Neural cell (in vitro differentiated cells): ENCODE measurements around the gene NINJ1. TPM values are rescaled to one million over a fixed set of nuclear protein-coding genes. Genes with fewer than 3 reads are reported as not detected.

Experiments
- H2AFZ ChIP-seq: fragments of 200-600, 300-800 bp; sonication (generic), shearing (Covaris generic); 2 replicates; pipeline ENCODE4 v1.6.0; 2014; ENCODE audit warnings: low read depth, mild to moderate bottlenecking, antibody characterized with exemption, low read length, moderate library complexity
- H3F3A ChIP-seq: fragments of 200-600 bp; shearing (Covaris generic); 2 replicates; pipeline ENCODE4 v1.6.1; 2016; ENCODE audit warnings: mild to moderate bottlenecking, moderate library complexity, mixed read lengths, antibody characterized with exemption, low read length; ENCODE audit not compliant: insufficient read depth, poor library complexity, severe bottlenecking
- H3K27ac ChIP-seq: fragments of 200-600, 300-800 bp; sonication (generic), shearing (Covaris generic); 2 replicates; pipeline ENCODE4 v1.5.1; 2014; ENCODE audit warnings: mild to moderate bottlenecking, low read length, moderate library complexity
- H3K27me3 ChIP-seq: fragments of 300-800, 200-600 bp; sonication (generic), shearing (Covaris generic); 2 replicates; pipeline ENCODE4 v1.6.0; 2014; ENCODE audit warnings: mild to moderate bottlenecking, low read depth, low read length, moderate library complexity; ENCODE audit not compliant: insufficient read depth
- H3K36me3 ChIP-seq: fragments of 300-800, 200-600 bp; sonication (generic), shearing (Covaris generic); 2 replicates; pipeline ENCODE4 v1.5.1; 2014; ENCODE audit warnings: mild to moderate bottlenecking, antibody characterized with exemption, low read length, moderate library complexity; ENCODE audit not compliant: insufficient read depth
- H3K4me2 ChIP-seq: fragments of 300-800, 200-600 bp; sonication (generic), shearing (Covaris generic); 2 replicates; pipeline ENCODE4 v1.6.0; 2014; ENCODE audit warnings: mild to moderate bottlenecking, low read length
- H3K4me3 ChIP-seq: fragments of 300-800, 200-600 bp; sonication (generic), shearing (Covaris generic); 2 replicates; pipeline ENCODE4 v1.5.1; 2014; ENCODE audit warnings: mild to moderate bottlenecking, low read length, moderate library complexity
- H3K79me2 ChIP-seq: fragments of 200-600 bp; shearing (Covaris generic); replicated peaks from 2 replicates; pipeline ENCODE4 v1.6.0; 2014; ENCODE audit warnings: mild to moderate bottlenecking, low read length, moderate library complexity; ENCODE audit not compliant: insufficient read depth
- H3K9ac ChIP-seq: fragments of 300-800, 200-600 bp; sonication (generic), shearing (Covaris generic); 2 replicates; pipeline ENCODE4 v1.6.1; 2016; ENCODE audit warnings: mild to moderate bottlenecking, low read length, mixed read lengths
- H3K9me2 ChIP-seq: fragments of 200-600 bp; shearing (Covaris generic); 2 replicates; pipeline ENCODE4 v1.6.1; 2016; ENCODE audit warnings: mild to moderate bottlenecking, low read length, mixed read lengths; ENCODE audit not compliant: insufficient read depth
- H3K9me3 ChIP-seq: fragments of 200-600, 300-800 bp; sonication (generic), shearing (Covaris generic); 2 replicates; pipeline ENCODE4 v1.6.1; 2016; ENCODE audit warnings: mild to moderate bottlenecking, mixed run types, low read length, moderate library complexity, mixed read lengths
- H4K20me1 ChIP-seq: fragments of 200-600 bp; shearing (Covaris generic); 2 replicates; pipeline ENCODE4 v1.6.1; 2016; ENCODE audit warnings: mild to moderate bottlenecking, mixed run types; ENCODE audit not compliant: insufficient read depth
- CTCF ChIP-seq: fragments of 450-650 bp; IDR thresholded peaks from 2 replicates; pipeline ENCODE4 v1.5.1; 2014; ENCODE audit warnings: antibody characterized with exemption, mild to moderate bottlenecking, moderate library complexity; ENCODE audit not compliant: poor library complexity, severe bottlenecking
- EP300 ChIP-seq: fragments of 450-650 bp; conservative IDR thresholded peaks from 2 replicates; pipeline ENCODE4 v1.6.1; 2014; ENCODE audit warnings: antibody characterized with exemption, mild to moderate bottlenecking, moderate library complexity; ENCODE audit not compliant: poor library complexity, severe bottlenecking
- EZH2 ChIP-seq: fragments of 200-600, 300-800 bp; shearing (Covaris generic), sonication (generic); IDR thresholded peaks from 2 replicates; pipeline ENCODE4 v1.6.1; 2014; ENCODE audit warnings: antibody characterized with exemption, low read length, borderline replicate concordance, mild to moderate bottlenecking; ENCODE audit not compliant: insufficient read depth, poor library complexity, severe bottlenecking
- MXI1 ChIP-seq: fragments of 450-650 bp; conservative IDR thresholded peaks from 2 replicates; pipeline ENCODE4 v1.6.1; 2014; ENCODE audit warnings: antibody characterized with exemption, mild to moderate bottlenecking; ENCODE audit not compliant: poor library complexity, severe bottlenecking
- POLR2AphosphoS5 ChIP-seq: IDR thresholded peaks from 2 replicates; pipeline ENCODE4 v1.6.1; 2012
- RAD21 ChIP-seq: fragments of 450-650 bp; conservative IDR thresholded peaks from 2 replicates; pipeline ENCODE4 v1.6.1; 2014; ENCODE audit warnings: antibody characterized with exemption, mild to moderate bottlenecking, moderate library complexity
- SMC3 ChIP-seq: fragments of 450-650 bp; conservative IDR thresholded peaks from 2 replicates; pipeline ENCODE4 v1.6.1; 2014; ENCODE audit warnings: antibody characterized with exemption, mild to moderate bottlenecking, moderate library complexity; ENCODE audit not compliant: poor library complexity
- TAF1 ChIP-seq: IDR thresholded peaks from 2 replicates; pipeline ENCODE4 v1.6.1; 2012; ENCODE audit warnings: low read depth
- polyA plus RNA-seq: library from polyadenylated mRNA; depleted of rRNA; stranded (reverse); fragments of >200 nt; gene quantifications from 2 replicates; pipeline ENCODE4 v1.2.3, GENCODE V29; 2014
- TF ChIP-seq, protein P1 (sequence below): IDR thresholded peaks from 2 replicates; pipeline ENCODE4 v1.6.1; 2012; ENCODE audit warnings: borderline replicate concordance

Gene NINJ1
- polyA plus RNA-seq, 1 donor from 2014 or later: 2.7 TPM

DNA sequence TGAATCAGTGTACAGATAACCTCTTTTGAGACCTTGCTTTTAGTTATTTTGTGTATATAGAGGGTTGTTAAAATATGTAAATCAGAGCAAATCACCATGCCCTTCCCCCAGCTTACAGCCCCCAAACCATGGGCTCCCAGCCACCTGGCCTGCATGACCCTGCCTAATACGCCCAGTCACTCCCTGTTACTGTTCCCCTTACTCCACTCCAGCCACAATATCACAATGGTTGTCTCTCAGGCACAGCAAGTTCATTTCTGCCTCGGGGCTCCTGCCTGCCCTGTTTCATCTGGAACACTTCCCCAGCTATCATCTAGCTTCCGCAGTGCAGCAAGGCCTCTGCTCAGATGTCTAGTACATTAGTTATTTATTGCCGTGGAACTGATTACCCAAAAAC, 43.0 kb downstream of the NINJ1 start:
- Histone ChIP-seq H3K4me2 (no peak overlapping the region), H3K27me3 (no peaks in the 10 kb centered on the region), H3K27ac (no peak overlapping the region), H3K4me3 (no peak overlapping the region), H2AFZ (no peak overlapping the region), H3K36me3 (no peaks in the 10 kb centered on the region), H4K20me1 (no peaks in the 10 kb centered on the region), H3F3A (no peaks in the 10 kb centered on the region), H3K9ac (no peak overlapping the region), H3K9me2 (no peaks in the 10 kb centered on the region), H3K79me2 (no peaks in the 10 kb centered on the region), H3K9me3 (no peaks in the 10 kb centered on the region)
- no peak for TF ChIP-seq TAF1
- TF ChIP-seq SMC3: no peak
- TF ChIP-seq MXI1: no peak
- no peak for TF ChIP-seq RAD21
- no peak for TF ChIP-seq POLR2AphosphoS5
- TF ChIP-seq, protein P1, sequence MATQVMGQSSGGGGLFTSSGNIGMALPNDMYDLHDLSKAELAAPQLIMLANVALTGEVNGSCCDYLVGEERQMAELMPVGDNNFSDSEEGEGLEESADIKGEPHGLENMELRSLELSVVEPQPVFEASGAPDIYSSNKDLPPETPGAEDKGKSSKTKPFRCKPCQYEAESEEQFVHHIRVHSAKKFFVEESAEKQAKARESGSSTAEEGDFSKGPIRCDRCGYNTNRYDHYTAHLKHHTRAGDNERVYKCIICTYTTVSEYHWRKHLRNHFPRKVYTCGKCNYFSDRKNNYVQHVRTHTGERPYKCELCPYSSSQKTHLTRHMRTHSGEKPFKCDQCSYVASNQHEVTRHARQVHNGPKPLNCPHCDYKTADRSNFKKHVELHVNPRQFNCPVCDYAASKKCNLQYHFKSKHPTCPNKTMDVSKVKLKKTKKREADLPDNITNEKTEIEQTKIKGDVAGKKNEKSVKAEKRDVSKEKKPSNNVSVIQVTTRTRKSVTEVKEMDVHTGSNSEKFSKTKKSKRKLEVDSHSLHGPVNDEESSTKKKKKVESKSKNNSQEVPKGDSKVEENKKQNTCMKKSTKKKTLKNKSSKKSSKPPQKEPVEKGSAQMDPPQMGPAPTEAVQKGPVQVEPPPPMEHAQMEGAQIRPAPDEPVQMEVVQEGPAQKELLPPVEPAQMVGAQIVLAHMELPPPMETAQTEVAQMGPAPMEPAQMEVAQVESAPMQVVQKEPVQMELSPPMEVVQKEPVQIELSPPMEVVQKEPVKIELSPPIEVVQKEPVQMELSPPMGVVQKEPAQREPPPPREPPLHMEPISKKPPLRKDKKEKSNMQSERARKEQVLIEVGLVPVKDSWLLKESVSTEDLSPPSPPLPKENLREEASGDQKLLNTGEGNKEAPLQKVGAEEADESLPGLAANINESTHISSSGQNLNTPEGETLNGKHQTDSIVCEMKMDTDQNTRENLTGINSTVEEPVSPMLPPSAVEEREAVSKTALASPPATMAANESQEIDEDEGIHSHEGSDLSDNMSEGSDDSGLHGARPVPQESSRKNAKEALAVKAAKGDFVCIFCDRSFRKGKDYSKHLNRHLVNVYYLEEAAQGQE: no peak
- TF ChIP-seq EP300: no peak
- TF ChIP-seq CTCF: no peak
- TF ChIP-seq EZH2: no peak

DNA sequence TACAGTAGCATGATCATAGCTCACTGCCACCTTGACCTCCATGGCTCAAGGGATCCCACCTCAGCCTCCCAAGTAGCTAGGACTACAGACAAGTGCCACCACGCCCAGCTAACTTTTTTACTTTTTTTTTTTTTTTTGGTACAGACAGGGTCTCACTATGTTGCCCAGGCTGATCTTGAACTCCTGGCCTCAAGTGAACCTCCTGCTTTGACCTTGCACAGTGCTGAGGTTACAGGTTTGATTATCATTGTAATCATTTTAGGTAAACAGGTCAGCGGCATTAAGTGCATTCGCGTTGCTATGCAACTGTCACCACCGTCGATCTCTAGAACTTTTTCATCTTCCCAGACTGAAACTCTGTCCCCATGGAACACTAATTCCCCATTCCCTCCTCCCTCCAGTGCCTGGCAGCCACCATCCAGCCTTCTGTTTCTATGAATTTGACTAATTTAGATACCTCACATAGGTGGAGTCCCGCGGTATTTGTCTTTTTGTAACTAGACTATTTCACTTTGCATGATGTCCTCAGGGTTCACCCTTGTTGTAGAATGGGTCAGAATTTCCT, 43.9 kb downstream of the NINJ1 start:
- no peaks in the 10 kb centered on the region for H3K36me3 ChIP-seq
- H3K9me3 ChIP-seq: no peaks in the 10 kb centered on the region
- H3K27me3 ChIP-seq: no peaks in the 10 kb centered on the region
- H3K9ac ChIP-seq: no peak overlapping the region
- no peaks in the 10 kb centered on the region for H3K79me2 ChIP-seq
- no peak overlapping the region for H3K4me3 ChIP-seq
- no peak overlapping the region for H3K27ac ChIP-seq
- no peaks in the 10 kb centered on the region for H3K9me2 ChIP-seq
- H4K20me1 ChIP-seq: no peaks in the 10 kb centered on the region
- H3K4me2 ChIP-seq: no peak overlapping the region
- no peaks in the 10 kb centered on the region for H3F3A ChIP-seq
- no peak for TF ChIP-seq EZH2
- TF ChIP-seq SMC3: no peak
- TF ChIP-seq RAD21: no peak
- no peak for TF ChIP-seq CTCF
- TF ChIP-seq MXI1: no peak
- TF ChIP-seq POLR2AphosphoS5: no peak
- TF ChIP-seq TAF1: no peak
- TF ChIP-seq EP300: no peak
- TF ChIP-seq, protein P1: no peak
- H2AFZ ChIP-seq: no peak overlapping the region
